ENCODE data around the gene SLC39A5.
A peak's percentile ranks its signal among the peaks of the same experiment; 100 is the strongest.
"Not testable (repeated sequence)": the region's sequence is repeated elsewhere in the genome, so short reads cannot be mapped to it uniquely, and the experiment has no call there.

SLC39A5 gene, protein sequence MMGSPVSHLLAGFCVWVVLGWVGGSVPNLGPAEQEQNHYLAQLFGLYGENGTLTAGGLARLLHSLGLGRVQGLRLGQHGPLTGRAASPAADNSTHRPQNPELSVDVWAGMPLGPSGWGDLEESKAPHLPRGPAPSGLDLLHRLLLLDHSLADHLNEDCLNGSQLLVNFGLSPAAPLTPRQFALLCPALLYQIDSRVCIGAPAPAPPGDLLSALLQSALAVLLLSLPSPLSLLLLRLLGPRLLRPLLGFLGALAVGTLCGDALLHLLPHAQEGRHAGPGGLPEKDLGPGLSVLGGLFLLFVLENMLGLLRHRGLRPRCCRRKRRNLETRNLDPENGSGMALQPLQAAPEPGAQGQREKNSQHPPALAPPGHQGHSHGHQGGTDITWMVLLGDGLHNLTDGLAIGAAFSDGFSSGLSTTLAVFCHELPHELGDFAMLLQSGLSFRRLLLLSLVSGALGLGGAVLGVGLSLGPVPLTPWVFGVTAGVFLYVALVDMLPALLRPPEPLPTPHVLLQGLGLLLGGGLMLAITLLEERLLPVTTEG

DNA sequence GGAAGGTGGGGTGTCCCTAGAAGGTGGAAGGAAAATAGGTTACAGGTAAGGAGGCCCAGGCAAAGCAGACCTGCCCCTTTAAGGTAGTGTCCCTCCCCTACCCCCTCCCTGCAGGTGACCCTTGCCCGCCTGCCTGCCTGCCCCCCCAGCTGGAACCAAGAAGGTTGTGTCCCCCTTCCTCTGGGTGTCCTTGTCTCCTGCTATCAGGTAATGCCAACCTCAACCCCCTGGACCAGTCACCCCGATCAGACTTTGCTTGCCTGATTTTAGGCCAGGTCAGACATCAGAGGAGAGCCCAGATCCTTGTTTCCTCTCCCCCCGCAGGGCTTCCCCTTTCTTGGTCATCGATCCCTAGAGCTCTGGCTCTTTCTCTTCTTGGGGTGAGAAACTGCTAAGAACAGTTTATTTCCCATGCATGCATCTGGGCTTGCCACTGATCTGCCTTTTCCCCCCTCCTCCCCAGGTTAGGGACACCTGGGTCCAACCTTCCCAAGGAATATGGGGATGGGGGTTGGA is at the start of gene SLC39A5:
Gene SLC39A5, plus strand, starts transcription at position 136 of the 516 bp plus-strand sequence. CDS start 1,224 bp downstream, outside the sequence.
- no peak for DNase-seq

DNA sequence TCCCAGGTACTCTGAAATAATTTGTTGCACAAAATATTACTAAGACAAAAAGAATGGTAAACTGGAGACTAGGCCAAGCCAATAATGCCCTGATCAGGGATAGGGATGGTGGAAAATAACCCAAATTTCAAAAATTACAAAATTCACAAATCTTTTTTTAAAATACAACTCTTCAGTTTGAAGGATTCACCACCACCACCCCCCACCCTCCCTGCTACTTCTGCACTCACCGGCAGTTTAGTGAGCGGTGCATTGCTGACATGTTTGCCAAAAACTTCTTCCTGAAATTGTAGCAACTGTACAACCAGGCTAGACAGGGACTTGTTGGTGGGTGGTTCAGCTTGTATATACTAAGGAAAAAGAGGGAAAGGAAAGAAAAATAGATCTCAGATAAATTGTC is 42.9 kb upstream of the SLC39A5 start:
- no peak for DNase-seq

DNA sequence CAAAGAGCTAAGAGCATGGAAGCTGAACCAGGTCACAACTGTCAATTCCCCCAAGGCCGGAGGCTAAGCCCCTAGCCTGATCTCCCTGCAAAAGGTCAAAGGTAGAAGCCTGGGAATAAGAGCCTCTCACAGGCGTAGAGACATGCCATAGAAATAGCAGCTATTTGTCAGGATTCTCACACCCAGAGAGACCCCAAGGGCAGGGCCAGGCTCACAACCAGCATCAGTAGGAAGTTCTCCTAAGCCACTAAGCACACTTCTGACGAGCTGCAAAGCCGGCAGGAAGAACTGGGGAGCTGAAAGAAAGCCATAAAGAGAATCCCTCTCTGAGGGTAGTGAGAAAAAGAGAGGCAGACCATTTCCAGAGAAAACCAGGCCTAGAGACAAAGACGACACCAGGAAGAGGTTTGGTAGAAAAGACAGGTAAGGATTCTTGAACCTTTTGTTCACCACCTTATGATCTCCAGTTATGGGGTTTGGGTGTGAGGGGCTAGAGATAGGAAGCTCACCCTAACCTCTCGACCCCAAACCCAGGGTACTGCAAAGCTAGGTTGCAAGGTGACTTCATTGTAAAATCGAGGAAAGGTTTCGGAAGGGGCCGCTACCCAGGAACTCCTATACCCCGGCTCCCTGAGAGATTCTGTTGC is 41.6 kb upstream of the SLC39A5 start:
- DNase-seq: peak in 2 of 56 donors; percentile 8 to 30

DNA sequence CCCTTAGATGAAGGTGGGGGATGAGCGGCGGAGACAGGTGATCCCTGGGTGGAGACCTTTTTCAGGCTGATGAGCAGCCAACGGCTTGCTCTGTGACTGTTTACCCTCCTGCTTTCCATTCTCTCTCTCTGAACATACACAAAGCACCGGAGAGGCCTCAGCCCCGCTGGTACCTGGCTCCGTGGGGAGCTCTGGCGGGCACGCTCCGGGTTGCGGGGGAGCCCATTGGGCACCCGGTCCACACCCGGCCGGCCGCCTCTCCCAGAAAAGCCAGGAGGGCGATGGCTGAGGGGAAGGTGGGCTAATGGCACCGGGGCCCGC is 41.1 kb upstream of the SLC39A5 start:
- peak in 6 of 56 donors; percentile 4 to 57 (median 32) for DNase-seq

DNA sequence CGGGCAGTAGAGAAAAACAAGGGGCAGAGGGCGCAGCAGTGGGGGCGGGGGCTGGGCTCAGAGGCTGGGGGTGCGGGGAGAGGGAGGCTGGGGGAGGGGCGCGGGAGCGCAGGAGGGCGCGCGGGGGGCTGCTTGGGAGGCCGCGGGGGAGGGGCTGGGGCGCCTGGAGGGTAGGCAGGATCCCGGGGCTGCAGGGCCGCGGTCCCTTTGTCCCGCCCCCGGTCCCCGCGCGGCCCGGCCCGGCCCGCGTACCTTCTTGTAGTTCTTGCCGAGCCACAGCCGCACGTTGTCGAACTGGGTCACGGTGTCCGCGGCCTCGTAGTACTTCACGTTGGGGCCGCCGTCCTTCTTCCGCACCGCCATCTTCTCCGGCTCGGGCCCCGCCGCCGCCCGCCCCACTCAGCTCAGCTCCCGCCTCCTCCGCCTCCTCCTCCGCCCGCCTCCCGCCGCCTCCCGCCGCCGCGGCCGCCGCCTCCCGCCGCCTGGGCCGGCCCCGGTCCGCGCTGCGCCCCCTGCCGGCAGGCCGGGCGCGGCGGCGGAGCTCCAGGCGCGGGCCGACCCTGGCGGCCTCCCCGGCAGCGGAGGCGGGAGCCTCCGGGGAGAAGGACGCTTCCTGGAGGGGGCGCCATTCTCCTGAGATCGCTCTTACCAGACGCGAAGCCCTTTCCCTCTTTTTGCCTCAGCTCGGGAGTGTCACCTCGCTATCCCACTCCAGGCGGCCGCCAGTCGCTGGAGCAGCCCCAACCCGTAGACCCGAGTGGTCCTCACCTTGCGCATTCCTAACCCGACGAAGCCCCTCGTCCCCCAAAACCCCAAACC is 40.5 kb upstream of the SLC39A5 start, which contains the start of gene SMARCC2:
Gene SMARCC2, minus strand, starts transcription at position 385 of the 819 bp plus-strand sequence. Its CDS starts 22 bp downstream, at position 363.
- DNase-seq: peak in 55 of 56 donors; percentile 15 to 84 (median 67)

DNA sequence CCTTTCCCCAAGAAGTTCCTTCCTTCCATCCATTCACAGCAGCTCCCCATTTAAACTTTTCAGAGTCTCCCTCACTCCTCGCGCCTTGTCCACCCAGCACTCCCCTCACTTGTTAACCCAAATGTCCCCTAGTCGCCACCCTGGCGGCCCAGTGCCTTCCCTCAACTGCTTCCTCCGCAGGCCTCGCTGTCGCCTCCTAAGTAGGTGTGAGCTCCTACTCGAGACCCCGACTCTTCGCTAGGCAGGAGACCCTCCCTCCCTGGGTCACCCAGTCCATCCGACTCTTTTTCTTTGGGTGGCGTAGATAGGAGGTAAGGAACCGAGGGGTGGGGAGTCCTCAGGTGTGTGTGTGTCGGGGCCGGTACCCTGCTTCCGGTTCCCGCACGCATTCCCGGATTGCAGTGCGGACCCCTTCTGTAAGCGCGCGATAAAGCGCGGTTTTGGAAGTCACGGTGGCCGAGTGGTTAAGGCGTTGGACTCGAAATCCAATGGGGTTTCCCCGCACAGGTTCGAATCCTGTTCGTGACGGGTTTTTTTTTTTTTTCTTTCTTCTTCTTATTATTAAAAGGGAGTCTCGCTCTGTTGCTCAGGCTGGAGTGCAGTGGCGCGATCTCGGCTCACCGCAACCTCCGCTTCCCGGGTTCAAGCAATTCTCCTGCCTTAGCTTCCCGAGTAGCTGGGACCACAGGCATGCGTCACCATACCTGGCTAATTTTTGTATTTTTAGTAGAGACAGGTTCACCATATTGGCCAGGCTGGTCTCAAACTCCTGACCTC is 39.7 kb upstream of the SLC39A5 start:
- peak in 55 of 56 donors; percentile 14 to 89 (median 64) for DNase-seq

DNA sequence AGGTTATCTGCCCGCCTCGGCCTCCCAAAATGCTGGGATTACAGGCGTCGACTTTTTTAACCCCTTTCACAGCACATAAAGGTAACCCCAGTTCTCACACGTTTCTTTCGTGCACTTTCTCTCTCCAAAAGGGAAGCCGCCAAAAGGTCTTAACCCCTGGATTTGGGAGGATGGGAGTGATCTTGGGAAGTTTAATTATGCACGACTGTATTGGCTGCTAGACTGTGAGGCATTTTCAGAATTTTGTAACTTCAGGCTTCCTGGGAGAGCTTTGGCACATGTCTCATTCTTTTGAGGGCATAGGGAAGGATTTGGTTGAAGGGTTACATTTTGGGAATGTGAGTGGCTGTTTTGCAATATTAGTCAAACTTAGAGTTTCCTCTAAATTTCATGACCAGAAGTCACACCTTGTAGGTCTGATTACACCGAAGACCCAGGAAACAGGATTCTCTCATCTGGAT is 39.1 kb upstream of the SLC39A5 start:
- peak in 2 of 56 donors; percentile 9 to 35 for DNase-seq

DNA sequence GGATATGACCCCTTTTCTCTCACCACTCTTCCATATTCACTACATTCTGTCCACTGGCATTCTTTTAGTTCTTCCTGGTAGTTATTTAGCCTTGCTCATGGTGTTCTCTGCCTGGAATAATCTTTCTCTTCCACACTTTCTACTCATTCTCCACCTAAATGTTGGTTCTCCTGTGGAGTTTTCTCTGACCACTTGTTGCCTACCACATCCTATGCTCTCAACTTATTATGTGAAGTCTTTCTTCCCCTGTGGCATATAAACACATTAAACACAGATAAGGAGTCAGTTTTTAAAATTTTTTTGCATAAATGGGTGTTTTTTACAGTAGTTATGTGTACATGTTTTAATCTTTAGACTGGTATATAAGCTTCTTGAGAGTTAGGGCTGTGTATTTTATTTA is 37.3 kb upstream of the SLC39A5 start:
- no peak for DNase-seq

DNA sequence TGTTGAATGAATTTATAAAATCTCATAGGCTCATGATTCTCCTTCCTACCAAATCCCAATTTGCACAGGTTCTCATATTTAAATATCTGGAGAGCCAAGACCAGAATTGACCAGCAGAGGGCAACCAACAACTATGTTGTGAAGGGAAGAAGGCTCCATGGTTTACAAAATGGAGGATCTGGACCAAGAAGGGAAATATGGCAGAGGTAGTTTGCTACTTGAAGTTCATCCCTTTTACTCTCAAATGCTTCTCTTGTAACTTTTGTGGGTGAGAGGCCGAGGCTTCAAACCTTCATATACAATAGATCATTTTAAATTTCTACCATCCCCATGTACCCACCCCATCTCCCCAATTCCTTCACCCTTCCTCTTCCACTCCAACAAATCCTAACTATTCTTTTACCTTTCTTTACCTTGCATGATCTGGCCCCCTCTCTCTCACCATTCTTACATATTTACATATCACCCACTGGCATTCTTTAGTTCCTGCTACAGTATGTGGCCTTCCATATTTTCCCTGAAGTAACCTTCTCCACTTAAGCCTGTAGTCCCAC is 36.7 kb upstream of the SLC39A5 start:
- peak in 40 of 56 donors; percentile 1 to 80 (median 20) for DNase-seq

DNA sequence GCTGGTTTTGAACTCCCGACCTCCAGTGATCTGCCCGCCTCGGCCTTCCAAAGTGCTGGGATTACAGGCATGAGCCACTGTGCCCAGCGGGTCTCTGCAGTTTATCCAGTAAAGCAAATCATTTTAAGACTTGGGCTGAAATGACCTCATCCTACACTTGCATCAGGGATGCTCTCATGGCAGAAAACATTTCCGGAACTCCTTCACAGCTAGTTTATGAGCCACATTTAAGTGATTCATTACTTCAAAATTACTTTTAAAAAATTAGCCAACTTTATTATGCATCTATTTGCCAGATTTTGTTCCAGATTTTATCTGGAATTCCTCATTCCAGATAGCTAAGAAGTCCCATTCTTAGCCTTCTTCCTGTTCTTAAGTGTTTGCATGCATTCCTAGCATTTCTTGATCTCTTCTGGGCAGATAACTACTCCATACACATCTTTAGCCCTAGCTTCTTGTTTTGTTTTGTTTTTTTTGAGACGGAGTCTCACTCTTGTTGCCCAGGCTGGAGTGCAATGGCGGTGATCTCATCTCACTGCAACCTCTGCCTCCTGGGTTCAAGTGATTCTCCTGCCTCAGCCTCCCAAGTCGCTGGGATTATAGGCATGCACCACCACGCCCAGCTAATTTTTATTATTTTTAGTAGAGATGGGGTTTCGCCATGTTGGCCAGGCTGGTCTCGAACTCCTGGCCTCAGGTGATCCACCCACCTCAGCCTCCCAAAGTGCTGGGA is 32.9 kb upstream of the SLC39A5 start:
- not testable (repeated sequence) for DNase-seq

DNA sequence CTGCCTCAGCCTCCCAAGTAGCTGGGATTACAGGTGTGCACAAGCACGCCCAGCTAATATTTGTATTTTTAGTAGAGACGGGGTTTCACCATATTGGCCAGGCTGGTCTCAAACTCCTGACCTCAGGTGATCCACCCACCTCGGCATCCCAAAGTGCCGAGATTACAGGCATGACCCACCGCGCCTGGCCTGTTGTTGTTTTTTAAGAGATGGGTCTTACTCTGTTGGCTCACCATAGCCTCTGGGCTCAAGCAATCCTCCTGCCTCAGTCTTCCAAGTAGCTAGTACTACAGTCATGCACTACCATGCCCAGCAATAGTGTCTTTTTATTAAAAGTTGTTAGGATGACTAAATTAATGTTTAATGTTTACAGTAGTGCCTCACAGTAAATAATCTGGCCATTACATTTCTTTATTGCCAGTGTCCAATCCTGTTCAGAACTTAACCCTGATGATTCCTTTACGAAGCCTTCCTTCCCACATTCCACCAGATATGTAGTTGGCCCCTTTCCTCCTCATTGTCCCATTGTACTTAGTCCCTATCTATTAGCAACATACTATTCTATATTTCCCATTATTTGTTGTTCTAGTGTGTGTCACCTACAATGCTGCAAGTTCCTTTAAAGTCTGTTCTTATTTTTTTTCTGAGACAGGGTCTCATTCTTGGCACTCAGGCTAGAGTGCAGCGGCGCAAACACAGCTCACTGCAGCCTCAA is 31.8 kb upstream of the SLC39A5 start:
- DNase-seq: no peak

DNA sequence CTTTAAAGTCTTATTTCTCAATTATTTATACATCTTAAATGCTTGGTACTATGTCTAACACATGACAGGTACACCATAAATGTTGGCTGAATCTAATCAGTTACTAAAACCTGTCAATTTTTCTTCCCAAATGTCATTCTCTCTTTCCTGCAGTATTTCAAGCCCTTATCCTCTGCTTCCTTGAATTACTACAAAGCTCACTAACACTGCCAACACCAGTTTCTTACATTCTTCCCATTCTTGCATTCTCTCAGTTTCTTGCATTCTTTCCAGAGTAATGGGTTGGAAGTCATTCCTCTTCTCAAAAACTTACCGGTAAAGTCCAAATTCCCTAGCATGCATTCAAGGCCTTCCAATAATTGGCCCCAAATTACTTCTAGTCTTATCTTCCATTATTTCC is 31.0 kb upstream of the SLC39A5 start:
- DNase-seq: no peak

DNA sequence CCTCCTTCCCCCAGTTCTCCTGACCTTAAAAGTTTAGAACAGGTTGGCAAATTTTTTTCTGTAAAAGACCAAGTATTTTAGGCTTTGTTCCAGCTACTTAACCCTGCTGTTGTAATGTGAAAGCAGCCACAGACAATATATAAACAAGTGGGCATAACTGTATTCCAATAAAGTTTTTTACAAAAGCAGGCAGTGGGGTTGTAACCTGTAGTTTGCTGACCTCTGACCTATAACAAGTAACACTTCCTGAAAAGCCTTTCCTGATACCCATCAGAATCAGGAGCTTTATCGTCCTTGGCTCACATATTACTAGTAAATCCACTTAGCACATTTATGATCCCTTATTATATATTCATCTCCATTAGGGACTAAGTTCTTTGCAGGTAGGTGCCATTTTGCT is 27.5 kb upstream of the SLC39A5 start:
- no peak for DNase-seq

DNA sequence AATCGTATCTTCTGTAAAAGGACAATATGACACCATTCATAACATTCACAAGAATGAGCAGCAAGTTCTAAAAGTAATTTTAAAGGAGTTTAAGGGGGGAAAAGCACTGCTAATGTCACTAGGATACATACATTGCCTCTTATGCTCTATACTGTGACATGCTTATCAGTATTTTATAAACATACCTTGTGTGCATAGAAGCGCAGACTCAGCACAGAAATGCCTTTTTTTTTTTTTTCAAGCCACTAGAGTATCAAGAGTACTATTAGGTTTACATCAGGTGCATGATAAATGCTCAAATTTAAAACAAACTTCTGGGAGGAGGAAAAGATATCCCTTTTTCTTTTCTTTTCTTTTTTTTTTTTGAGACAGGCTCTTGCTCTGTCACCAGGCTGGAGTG is 27.0 kb upstream of the SLC39A5 start:
- DNase-seq: no peak

DNA sequence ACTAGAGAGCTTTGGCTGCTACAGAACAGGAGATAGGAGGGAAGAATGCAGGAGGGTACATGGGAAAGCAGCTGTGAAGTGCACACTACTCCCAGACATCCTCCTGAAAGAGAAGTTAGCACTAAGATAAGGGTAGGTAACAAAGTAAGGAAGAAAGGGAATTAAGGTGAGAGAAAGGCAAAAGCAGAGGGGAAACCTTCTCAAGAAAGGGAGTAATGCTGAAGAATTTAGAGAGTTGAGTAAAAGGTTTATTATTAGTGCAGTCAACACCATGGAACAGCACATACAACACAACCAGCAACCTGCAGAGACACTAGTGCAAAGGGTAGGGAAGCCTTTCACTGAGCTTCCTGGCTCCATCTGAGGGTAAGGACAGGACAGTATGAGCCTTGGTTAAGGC is 25.6 kb upstream of the SLC39A5 start:
- DNase-seq: no peak

DNA sequence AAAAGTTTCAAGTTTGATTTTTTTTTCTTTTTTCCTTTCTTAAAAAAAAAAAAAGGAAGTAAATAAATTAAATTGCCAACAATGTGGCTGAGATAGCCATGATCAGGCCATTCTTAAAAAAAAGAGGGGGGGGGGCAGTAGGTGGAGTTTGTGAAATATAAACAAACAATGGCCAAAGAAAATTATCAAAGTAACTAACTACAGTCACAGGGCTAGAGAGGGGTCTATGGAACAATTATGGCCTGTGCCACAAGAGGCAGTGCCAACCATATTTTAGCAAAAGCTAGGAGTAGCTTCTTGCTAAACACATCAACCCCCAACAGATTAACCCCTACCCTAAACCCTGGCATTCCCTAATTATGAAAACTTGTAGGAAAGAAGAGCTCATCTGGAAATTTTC is 24.4 kb upstream of the SLC39A5 start:
- no peak for DNase-seq

DNA sequence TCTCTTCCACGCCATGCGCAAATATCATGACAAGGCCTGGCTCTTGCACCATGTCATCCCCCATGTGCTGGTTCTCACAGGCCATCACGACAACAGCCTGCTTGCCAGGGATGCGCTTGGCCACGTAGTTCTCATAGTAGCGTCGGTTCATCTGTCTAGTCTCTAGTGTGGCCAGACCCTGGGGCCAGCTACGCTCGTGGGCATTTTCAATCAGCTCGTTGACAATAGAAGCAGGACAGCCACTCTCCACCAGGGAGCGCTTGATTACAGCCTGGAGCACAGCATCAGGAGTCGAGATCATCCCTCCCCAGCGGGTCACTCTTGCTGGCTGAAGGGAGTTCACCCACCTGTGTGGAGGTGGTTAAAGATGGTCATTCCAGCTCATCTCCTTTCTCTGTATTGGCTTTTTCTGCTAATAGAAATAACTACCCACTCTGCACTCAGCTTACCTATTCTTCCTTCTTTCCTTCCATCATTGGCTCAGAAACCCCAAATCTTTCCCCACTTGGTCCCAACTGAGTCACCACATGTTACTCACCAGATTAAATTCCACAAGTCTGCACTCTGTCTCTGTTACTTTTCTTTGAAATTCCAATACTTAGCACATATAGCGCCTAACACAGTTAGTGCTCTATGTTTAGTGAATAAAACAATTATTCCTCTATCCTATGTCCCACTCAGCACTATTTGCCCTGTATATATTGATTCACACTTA is 23.2 kb upstream of the SLC39A5 start:
- peak in 18 of 56 donors; percentile 1 to 54 (median 11) for DNase-seq

DNA sequence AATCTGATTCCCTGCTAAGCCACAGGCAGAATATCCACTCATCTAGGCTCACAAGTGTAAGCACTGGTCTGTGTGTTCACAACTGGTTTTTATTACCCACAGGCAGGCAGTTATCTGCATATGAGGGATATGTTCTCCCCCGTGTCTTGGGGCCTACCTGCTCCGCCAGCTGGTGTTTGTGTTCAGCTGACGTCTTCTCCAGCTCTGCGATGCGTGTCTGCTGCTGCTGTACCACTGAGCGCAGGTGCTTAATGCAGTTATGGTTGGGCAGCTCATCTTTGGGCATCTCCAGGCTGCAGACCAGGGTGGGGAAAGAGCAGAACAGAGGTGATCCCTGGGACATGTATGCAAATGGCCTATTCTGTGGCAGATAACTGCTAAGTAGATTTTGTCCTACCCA is 21.8 kb upstream of the SLC39A5 start:
- no peak for DNase-seq
